Activated T-helper 1 cell treated with anti-CD3 and anti-CD28 coated beads, Interleukin-2, amount 50 U/mL, for 16 hours (primary cell): ENCODE results near the gene GRWD1.
A peak's percentile ranks its signal among the peaks of the same experiment; 100 is the strongest.
"Not testable (repeated sequence)": the region's sequence is repeated elsewhere in the genome, so short reads cannot be mapped to it uniquely, and the experiment has no call there.

Source experiments
- DNase-seq, 2 donors: peaks; one replicate each; pipeline ENCODE4 v3.0.0-alpha.2; 2020; ENCODE audit warnings: low read depth in 1 of 2, low spot score in 1 of 2

GRWD1 gene

DNA sequence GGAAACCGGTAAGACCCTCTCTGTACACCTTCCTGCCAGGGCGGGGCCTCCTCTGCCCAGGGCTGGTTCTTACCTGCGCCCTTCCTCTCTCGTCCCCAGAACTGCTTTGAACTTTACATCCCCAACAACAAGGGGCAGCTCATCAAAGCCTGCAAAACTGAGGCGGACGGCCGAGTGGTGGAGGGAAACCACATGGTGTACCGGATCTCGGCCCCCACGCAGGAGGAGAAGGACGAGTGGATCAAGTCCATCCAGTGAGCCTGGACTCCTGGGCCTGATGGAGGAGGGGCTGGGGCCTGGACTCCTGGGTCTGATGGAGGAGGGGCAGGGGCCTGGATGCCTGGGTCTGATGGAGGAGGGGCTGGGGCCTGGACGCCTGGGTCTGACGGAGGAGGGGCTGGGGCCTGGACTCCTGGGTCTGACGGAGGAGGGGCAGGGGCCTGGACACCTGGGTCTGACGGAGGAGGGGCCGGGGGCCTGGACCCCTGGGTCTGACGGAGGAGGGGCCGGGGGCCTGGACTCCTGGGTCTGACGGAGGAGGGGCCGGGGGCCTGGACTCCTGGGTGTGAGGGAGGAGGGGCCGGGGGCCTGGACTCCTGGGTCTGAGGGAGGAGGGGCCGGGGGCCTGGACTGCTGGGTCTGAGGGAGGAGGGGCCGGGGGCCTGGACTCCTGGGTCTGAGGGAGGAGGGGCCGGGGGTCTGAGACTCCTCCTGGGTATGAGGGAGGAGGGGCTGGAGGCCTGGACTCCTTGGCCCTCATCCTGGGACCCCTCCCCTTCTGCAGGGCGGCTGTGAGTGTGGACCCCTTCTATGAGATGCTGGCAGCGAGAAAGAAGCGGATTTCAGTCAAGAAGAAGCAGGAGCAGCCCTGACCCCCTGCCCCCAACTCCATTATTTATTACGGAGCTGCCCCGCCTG is 32.8 kb downstream of the GRWD1 start:
- no peak for DNase-seq

DNA sequence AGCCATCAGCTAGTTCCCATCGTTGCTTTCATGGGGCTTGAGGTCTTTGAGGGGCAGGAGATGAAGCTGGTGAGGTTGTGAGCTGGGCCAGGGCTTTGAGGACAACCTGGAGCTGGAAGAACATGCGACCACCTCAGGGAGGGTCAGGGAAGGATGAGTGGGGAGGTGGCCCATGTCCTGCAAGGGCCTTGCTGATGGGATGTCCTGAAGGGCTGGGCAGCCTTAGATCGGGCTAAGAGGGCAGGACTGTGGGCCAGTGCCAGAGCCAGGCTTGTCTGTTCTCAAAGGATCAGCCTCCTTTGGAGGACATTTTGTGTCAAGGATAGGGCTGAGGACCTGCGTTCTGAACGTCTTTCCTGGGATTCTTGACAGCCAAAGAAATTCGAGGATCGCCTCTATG is 33.9 kb downstream of the GRWD1 start:
- DNase-seq, result no peak

DNA sequence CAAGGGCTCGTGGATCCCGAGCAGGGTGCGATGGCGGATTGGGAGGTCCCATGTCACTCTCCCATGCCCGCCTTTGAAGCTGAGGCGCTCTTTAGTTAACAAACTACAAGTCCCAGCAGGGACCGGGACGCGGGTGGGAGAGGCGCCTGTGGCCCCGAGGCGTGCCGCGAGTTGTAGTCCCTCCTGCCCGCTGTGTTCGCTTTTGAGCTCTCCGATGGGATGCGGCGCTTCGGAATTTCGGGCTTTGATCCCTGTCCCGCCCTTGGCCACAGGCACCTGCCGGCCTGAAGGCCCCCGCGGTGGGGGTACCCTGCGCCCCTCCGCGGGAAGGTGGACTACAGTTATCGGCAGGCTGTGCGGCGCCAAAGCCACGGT is 34.4 kb downstream of the GRWD1 start:
- no peak for DNase-seq

DNA sequence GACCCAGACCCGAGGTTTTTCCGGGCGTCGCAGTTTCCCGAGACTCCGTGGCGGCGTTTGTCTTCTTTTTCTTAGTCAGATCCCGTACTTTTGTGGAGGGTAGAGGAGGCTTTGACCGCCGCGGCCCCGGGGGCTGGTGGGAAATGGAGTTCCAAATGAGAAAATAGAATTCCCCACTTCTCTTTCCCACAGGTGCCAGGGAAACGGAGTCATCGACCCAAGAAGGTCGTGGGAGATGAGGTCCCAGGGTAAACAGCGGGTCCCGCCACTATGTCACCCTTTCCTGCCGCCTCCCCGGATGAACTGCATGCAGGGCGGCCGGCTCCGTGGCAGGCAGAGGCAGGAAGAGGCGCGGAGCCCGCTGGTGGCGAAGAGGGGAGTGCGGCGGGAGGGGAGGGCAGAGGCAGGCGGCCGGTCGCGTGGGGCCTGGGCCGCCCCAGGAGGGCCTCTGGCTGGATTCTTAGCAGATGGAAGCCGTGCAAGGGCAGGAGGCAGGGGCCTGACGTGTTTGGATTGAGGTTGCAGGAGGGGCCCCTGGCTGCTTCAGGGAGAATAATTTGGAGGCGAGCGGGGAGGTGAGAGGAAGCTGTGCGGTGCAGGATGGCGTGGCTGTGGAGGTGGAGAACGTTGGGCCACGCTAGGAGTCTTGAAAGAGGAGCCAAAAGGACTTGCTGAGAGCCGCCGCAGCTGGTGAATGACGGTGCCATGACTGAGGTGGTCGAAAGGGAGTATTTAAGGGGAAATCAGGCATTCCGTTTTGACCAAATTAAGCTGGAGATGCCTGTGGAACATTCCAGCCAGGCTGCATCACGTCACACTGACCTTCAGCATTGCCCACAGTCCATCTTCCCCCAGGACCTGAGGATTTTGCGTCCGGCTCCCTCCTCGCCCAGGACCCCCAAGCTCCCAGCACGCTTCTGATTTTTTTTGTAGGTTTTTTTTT is 35.0 kb downstream of the GRWD1 start:
- peak; percentile 36 to 38 for DNase-seq

DNA sequence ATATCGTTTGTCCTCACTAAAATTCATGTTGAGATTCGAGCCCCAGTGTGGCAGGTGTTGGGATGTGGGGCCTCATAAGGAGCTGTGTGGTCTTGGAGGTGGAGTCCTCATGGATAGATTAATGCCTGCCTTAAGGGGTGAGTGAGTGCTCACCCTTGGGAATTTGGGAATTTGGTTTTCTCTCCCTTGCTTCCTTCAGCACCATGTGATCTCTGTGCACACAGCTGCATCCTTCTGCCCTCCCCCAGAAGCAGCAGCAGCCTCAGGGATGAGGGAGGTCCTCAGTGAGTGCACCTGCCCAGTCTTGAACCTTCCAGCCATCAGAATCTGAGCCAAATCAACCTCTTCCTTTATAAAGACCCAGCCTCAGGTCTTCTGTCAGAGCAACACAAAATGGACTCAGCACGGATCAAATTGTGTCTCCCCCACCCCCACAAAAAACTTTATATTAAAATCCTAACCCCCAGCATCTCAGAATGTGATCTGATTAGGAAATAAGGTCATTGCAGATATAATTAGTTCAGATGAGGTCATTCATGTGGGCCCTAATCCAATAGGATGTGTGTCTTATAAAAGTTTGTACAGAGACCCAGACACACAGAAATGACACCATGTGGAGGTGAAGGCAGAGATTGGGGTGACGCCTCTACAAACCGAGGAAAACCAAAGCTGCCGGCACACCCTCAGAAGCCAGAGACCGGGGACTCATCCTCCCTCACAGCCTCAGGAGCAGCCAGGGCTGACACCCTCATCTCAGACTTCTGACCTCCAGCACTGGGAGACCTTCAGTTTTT is 36.3 kb downstream of the GRWD1 start:
- no peak for DNase-seq

DNA sequence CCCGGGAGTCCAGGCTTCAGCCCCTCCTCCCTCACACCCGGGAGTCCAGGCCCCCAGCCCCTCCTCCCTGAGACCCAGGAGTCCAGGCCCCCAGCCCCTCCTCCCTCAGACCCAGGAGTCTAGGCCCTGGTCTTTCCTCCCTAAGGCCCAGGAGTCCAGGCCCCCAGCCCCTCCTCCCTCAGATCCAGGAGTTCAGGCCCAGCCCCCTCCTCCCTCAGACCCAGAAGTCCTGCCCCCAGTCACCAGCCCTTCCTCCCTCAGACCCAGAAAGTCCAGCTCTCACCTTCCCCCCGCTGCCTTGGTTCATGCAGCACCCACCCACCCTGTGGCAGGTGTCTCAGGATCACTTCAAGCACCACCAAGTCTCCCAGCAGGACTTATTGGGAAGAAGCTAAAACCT is 37.5 kb downstream of the GRWD1 start:
- no peak for DNase-seq

DNA sequence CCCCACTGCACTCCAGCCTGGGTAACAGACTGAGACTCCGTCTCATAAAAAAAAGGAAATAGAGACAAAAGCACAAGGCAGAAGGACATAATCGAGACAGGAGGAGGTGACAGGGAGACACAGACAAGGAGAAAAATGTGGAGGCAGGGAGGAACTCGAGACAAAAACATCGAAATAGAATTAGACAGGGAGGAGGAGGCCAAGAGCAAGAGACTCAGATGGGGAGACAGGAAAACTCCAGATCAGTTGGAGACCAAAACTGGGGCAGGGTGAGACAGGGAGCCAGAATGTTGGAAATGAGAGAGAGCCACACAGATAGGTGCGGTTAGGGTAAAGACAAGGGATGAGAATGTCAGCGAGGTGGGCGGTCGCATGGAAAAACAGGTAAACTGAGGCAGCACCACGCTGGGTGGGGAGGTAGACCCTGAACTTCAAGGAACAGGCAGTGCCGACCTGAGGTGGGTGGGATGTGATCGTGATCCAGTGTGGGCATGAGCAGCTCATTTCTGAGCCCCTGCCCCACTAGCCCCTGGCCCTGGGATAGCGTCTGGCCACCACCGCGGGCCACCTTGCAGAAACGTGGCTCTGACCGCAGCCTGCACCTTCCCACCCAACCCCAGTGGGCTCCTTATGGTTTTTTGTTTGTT is 38.6 kb downstream of the GRWD1 start:
- no peak for DNase-seq

DNA sequence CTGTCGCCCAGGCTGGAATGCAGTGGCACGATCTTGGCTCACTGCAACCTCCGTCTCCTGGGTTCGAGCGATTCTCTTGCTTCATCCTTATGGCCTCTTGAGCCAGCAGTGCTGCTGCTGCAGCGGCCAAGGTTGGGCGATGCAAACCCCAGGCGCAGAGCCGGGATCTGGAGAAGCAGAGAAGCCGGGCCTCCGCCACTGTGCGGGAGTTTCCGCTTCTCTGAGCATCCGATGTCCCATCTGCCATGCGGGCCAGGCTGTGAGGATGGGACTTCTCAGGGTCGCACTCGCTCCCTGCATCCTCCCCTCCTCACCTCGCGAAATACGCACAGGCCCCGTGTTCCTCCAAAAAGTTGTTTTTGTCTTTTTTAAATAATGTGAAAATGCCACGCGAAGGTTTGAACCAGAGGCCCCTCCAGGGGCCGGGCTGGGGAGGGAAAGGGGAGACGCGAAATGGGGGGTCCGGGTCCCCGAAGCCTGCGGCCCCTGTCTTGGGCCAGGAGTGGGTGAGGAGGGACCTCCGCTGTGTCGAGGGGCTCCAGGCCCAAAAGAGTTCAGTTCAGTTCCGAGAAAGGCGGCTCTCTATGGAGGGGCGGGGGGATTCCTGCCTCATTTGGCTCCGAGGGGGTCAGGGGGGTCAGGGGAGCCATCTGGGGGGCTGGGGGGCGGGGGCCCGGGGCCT is 39.3 kb downstream of the GRWD1 start:
- DNase-seq, result no peak

DNA sequence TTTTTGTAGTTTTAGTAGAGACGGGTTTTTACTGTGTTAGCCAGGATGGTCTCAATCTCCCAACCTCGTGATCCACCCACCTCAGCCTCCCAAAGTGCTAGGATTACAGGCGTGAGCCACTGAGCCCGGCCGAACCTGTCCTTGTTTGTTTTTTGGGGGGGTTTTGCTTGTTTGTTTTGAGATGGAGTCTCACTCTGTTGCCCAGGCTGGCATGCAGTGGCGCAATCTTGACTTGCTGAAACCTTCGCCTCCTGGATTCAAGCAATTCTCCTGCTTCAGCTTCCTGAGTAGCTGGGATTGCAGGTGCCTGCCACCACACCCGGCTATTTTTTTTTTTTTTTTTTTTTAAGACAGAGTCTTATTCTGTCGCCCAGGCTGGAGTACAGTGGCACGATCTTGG is 40.9 kb downstream of the GRWD1 start:
- not testable (repeated sequence) for DNase-seq

DNA sequence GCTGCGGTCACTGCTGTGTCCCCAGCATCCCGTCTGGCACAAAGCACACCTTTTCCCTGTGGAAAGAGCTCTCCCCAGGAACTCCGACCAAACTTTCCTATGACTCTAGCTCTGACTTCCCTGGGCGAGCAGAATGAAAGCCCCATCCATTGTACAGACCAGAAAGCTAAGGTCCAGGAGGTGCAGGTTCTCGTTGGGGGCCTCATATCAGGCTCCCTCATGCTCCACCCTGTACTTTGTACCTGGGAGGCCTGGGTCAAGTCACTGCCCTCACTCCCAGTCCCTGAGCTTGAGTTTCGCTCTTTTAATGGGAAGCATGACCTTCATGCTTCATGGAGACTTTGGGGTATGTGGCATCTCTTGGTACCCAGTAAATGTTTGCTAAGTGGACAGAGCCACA is 41.8 kb downstream of the GRWD1 start:
- DNase-seq, result no peak

DNA sequence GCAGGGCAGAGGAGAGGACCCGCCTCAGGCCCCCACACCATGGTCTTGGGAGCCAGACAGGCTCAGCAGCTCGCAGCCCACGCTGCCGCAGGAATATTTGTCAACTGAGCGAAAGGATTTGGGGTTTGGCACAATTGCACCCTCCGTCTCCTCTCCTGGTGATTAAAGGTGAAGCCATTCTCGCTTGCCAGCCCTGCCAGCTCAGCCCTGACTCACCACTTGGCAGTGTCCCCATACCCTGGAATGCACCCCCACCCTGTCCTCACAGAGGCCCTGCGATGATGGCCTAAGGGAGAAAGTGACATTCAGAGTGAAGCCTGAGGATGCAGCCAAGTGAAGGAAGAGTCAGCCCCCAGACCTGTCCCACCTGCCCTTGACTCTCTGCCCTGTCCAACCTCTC is 42.2 kb downstream of the GRWD1 start:
- no peak for DNase-seq

DNA sequence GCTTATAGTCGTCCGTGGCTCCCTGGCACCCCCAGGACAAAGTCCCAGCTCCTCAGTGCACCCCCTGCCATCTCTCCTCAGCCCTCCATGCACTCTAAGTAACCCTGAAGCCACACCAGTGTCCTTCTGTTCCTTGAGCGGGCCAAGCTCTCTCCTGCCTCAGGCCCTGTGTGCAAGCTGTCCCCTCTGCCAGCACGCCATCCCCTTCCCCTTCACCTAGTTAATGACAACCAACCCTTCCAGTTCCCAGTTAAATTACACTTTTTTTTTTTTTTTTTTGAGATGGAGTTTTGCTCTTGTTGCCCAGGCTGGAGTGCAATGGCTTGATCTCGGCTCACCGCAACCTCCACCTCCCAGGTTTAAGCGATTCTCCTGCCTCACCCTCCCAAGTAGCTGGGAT is 42.7 kb downstream of the GRWD1 start:
- not testable (repeated sequence) for DNase-seq

DNA sequence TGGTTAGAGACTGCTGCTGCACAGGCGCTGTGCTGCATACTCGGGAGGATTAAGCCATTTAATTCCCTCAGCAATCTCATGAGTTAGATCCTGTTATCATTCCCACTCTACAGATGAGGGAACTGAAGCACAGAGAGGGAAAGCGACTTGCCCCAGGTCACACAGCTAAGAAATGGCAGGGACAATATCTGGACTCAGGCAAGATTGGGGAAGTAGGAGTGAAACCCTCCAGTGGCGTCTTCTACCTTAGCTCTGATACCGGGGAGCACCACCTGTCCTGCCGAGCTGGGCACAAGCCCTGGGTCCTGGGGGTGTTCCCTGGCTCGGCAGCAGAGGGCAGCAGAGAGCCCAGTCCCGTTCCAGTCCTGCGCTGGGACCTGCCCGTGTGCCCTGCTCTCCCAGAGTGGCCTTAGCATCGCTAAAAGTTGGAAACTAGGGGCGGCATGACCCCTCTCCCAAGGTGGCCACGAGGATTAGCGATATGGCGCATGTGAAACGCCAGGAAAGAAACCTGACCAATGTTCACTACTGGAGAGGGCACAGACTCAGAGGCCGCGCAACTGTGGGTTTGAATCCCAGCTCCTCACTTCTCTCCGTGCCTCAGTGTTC is 43.9 kb downstream of the GRWD1 start:
- DNase-seq, result peak; percentile 70 to 72

DNA sequence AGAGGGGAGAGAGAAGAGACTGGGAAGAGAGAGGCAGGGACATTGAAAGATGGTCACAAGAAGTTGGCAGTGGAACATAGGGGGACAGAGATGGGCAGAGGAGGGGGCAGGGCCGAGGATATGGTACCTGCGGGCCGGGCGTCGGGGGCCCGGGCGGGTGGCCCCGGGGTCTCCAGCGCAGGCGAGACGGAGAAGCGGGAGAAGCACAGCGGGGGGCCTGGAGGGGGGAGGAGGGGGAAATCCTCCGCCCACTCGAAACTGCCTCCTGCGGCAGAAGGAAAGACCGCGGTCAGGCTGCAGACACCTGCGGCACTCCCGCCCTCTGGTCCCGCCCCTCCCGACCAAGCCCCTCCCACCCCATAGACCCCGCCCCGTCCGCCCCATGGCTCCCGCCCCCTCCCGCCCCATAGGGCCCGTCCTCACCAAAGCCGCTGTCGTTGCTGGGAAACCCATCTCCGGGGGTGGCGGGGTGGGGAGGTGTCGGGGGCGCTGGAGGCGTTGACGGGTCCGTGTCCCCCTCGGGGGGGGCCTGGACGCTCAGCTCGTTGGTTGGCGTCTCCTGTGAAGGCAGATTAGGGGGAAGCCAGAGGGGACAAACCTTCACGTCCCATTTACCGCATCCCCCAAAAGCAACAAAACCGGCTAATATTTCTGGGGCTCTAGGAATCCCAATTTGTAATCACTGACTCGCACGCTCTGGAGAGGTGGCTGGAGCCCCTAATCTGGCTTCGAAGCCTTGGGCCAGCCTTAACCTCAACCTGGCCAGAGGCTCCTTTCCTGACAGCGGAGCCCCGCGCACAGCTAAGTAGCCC is 45.4 kb downstream of the GRWD1 start:
- no peak for DNase-seq

DNA sequence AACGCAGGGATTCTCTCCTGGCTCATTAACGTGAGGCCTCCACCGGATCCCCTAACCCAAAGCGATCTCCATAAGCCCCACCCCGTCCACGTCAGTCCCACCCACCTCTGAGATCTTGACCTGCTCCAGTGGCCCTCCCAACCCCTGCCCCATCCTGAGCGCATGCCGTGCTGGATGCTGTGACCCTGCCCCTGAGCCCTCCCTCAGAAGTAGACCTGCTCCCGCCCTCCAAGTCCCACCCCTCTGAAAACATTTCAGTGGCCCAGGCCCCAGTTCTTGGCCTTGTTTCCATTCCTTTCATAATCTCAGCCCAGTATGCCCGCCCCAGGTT is 46.0 kb downstream of the GRWD1 start:
- no peak for DNase-seq

DNA sequence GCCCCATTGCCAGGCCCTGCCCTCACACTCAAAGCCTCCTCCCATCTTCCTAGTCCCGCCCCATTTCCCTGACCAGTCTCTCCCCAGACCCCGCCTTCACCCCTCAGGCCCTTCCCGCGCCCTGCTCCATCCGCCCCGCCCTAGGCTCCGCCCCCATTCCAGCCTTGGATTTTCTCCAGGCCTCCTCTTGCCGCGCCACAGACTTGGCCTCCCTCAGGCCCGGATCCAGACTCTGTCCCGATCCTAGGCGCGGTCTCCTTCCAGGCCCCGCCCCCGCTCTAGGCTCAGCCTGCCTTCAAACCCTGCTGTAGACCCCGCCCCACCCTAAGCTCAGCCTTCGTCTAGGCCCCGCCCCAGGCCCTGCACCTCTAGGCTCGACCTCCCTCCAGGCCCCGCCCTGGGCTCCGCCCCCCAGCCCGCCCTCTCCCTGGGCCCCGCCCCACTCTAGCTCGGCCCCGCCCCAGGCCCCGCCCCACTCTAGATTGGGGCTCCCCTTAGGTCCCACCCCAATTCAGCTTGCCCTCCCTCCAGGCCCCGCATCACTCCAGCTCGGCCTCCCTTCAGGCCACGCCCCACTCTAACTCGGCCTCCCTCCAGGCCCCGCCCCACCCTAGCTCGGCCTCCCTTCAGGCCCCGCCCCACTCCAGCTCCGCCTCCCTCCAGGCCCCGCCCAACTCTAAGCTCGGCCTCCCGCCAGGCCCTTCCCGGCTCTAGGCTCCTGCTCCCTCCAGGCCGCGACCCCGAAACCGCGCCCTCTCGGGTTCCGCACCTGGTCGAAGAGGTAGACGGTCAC is 47.3 kb downstream of the GRWD1 start:
- DNase-seq, result peak; percentile 53 to 68

DNA sequence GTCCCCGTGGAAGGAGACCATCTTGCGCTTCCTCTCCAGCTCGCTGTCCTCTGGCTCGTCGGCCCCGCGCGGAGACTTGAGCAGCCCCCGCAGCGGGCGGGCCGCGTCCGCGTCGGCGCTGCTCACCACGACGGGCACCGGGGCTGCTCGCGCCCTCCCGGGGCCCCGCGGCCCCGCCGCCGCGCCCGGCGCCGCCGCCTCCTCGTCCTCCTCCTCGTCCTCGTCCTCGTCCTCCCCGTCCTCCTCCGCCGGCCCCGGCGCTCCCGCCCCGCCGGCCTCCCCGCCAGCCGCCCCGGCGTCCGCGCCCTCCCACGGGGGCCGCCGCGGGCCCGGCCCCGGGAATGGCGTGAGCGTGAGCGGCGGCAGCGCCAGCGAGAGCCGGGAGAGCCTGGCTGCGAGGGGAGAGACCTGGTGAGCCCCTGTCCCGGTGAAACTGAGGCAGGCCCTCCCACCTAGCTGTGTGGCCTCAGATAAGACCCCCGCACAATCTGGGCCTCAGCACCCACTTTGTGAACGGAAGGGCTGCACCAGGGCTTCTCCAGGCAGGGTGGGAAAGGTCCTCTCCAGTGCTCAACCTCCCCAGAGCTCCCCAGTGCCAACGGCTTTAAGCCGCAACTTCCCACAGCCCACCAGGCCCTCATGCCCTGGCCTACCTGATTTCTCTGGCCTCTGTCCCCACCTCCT is 48.1 kb downstream of the GRWD1 start:
- DNase-seq, result no peak

DNA sequence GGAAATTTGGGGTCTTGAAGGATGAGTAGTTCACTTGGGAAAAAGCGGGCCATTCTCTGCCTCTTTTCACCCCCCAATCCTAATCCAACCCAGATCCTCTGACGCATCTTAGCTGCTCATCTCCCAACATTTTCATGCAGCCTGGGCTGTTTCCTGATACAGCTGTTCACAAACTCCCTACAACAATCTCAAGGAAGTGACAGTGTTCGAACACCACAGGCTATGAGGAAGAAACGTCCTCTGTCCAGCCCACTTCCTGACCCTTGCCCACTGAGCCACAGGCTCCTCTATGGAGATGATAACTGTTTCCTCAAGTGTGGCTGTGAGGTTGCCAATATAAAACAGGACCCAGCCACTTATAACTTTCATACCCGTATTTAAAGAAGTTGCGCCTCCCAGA is 49.6 kb downstream of the GRWD1 start:
- DNase-seq, result no peak
